ENCODE data around the gene NEK6. TPM values are rescaled to one million over a fixed set of nuclear protein-coding genes. Genes with fewer than 3 reads are reported as not detected.
"Not testable (repeated sequence)": the region's sequence is repeated elsewhere in the genome, so short reads cannot be mapped to it uniquely, and the experiment has no call there.

Gene NEK6
- total RNA-seq, 2 donors from 2014 or later: 77.8 to 83.4 TPM

DNA sequence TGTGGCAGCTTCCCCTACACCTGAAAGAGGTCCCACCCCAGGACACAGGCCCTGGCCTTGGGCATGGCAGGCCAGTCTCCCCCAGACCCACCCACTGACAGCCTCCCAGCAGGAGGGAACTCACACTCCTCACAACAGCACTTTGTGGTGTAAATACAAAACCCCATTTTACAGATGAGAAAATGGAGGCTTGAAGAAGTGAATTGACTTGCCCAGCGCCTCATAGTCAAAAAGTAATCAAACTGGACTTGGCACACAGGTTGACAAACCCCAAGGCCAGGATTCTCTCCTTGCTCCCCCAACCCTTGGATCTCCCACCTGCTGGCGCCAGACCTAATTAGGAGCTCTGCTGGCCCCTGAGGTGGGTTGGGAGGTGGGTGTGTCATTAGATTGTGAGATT is 29.2 kb upstream of the NEK6 start:
- Histone ChIP-seq H3K9ac (ENCODE audit: low read depth in 2 of 2, low read length in 2 of 2) (no peak overlapping the region), H3K27me3 (no peaks in the 10 kb centered on the region), H3K27ac (no peak overlapping the region), H3K4me1 (no peaks in the 10 kb centered on the region), H3K9me3 (no peaks in the 10 kb centered on the region), H3K36me3 (no peaks in the 10 kb centered on the region), H3K4me3 (no peak overlapping the region)
- intact Hi-C loops (cut with DNase I): no loop called here
- TF ChIP-seq, protein P1, sequence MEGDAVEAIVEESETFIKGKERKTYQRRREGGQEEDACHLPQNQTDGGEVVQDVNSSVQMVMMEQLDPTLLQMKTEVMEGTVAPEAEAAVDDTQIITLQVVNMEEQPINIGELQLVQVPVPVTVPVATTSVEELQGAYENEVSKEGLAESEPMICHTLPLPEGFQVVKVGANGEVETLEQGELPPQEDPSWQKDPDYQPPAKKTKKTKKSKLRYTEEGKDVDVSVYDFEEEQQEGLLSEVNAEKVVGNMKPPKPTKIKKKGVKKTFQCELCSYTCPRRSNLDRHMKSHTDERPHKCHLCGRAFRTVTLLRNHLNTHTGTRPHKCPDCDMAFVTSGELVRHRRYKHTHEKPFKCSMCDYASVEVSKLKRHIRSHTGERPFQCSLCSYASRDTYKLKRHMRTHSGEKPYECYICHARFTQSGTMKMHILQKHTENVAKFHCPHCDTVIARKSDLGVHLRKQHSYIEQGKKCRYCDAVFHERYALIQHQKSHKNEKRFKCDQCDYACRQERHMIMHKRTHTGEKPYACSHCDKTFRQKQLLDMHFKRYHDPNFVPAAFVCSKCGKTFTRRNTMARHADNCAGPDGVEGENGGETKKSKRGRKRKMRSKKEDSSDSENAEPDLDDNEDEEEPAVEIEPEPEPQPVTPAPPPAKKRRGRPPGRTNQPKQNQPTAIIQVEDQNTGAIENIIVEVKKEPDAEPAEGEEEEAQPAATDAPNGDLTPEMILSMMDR (IDR thresholded peaks at IDR 0.05): no peak
- no peak for DNase-seq

DNA sequence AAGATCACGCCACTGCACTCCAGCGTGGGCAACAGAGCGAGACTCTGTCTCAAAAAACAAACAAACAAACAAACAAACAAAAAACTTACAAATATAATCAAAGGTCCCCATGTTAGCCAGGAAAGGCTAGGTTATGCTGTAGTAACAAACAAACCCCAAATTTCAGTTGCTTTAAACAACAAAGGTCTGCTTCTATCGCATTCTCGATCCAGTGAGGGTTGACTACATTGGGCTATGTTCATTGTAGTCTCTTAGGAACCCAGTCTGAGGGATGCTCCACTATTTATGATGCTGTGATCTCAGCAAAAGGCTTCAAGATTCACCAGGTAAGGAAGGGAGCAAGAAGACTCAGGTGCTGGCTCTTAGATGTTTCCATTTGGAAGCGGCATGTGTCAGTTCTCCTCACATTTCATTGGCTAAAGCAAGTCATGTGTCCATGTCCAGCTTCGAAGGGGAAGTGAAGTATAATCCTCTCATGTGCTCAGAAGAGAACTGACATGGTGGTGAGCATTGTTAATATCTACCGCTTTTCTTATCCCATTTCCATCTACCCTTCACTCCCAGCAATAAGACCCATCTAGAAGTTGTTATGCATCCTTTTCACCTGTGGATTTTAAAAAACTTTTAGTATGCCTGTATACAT is 26.5 kb upstream of the NEK6 start:
- Histone ChIP-seq H3K4me3 (no peak overlapping the region), H3K36me3 (no peaks in the 10 kb centered on the region), H3K9me3 (no peaks in the 10 kb centered on the region), H3K27me3 (no peaks in the 10 kb centered on the region), H3K4me1 (no peaks in the 10 kb centered on the region), H3K27ac (no peak overlapping the region), H3K9ac (ENCODE audit: low read depth in 2 of 2, low read length in 2 of 2) (no peak overlapping the region)
- no peak for DNase-seq
- intact Hi-C loops (cut with DNase I): no loop called here
- TF ChIP-seq, protein P1 (IDR thresholded peaks at IDR 0.05): no peak

DNA sequence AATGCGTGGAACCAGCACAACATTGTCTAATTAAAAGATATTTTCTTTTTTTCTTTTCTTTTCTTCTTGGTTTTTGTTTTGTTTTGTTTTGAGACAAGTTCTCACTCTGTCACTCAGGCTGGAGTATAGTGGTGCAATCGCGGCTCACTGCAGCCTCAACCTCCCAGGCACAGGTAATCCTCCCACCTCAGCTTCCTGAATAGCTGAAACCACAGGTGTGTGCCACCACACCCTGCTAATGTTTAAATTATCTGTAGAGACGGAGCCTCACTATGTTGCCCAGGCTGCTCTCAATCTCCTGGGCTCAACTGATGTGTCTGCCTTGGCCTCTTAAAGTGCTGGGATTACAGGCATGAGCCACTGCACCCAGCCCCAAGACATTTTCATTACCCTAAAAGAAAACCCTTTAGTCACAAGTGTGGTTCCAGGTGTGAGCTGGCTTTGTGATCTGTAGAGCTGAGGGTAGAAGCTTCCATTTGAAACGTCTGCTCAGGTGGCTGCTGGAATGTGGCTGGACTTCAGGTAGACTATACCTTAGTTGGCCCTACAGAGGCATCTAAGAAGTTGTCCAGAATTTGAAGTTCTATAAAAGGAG is 19.1 kb upstream of the NEK6 start:
- Histone ChIP-seq H3K9me3 (no peaks in the 10 kb centered on the region), H3K4me3 (no peak overlapping the region), H3K36me3 (no peaks in the 10 kb centered on the region), H3K27ac (no peak overlapping the region), H3K27me3 (no peaks in the 10 kb centered on the region), H3K4me1 (peaks cover 19% of the 10 kb centered on the region), H3K9ac (ENCODE audit: low read depth in 2 of 2, low read length in 2 of 2) (no peak overlapping the region)
- intact Hi-C loops (cut with DNase I): no loop called here
- DNase-seq: no peak
- TF ChIP-seq, protein P1 (IDR thresholded peaks at IDR 0.05): no peak

DNA sequence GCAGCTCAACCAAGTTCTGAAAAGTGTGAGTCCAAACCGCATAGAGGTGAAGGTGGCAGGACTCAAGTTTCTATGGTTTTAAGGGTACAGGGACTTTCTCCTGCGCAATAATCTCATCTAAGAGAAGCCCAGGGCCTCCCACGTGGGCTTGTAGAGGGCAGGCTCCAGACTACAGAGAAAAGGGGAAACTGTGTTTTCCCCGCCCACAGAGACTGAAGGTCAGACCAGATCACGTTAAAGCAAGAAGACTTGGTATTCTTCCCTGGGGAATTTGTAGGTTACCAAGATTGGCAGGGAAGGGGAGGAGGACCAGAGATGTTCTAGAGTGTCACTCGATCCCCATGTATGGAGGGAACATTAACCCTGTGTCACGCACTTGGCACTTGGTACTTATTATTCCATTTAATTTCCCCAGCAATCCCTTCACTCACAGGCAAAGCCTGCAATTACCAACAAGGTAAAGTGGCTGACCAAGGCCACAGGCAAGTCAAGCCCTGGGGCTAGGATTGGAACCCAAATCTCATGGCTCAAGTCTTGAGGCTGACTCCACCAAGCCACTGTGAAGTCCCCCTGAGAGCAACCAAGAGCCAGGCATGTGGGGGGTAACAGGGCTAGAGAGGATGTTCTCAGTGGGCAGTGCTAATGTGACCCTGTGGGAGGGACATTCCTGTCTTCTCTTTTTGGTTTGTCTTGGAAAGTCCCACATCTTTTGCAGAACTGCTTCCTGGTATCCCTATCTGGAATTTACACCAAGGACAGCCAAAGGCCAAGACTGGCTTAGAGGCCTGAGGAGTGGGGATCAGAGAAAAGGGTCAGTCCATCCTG is 18.3 kb upstream of the NEK6 start:
- intact Hi-C loops (cut with DNase I): no loop called here
- Histone ChIP-seq H3K27ac (no peak overlapping the region), H3K4me1 (peaks cover 19% of the 10 kb centered on the region), H3K9ac (ENCODE audit: low read depth in 2 of 2, low read length in 2 of 2) (no peak overlapping the region), H3K36me3 (no peaks in the 10 kb centered on the region), H3K27me3 (no peaks in the 10 kb centered on the region), H3K4me3 (no peak overlapping the region), H3K9me3 (no peaks in the 10 kb centered on the region)
- no peak for DNase-seq
- TF ChIP-seq, protein P1 (IDR thresholded peaks at IDR 0.05): no peak

DNA sequence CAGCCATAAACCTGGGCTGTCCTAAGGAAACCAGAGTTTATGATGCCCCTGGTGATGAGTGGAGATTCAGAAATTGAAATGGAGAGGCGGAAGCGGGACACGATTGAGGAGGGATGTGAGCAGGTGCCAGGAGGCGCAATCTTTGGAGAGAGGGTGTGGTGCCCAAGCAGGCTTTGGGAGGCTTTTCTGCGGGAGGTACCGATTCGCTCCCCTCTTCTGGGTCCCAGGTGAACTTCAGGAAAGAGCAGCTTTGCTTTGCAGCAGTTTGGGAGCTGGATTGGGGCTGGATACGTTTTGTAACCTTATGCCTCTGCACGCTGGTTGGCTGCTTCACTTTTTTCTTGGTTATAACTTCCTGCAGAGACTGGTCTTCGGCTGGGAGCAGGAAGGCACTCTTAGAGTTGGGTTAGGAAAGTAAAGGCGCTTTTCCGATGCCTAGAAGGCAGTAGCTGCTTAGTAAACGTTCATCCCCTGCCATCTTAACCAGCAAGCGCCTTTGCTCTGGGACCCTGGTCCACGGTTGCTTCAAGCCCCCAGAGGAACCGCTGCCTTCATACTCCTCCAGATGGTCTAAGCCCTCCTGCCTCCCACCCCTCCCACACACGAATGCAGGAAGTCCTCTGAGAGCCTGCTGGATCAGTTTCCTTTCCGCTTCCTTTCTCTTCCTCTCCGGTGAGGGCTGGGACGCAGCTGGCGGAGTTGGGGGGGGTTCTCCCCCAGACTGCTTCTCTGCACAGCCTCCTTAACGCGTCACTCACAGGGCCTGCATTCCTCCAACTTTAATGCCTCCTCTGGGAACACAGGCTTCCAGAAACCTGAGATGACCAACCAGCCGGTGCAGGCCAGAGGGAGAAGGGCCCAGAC is 15.2 kb upstream of the NEK6 start:
- DNase-seq: peak; percentile 71
- H3K4me3 ChIP-seq: peak overlapping the region; percentile 18
- TF ChIP-seq, protein P1 (IDR thresholded peaks at IDR 0.05): no peak
- no peaks in the 10 kb centered on the region for H3K27me3 ChIP-seq
- intact Hi-C loops (cut with DNase I): no loop called here
- H3K9ac ChIP-seq (ENCODE audit: low read depth in 2 of 2, low read length in 2 of 2): peak overlapping the region in 1 of 2 donors; percentile 42
- no peaks in the 10 kb centered on the region for H3K9me3 ChIP-seq
- H3K36me3 ChIP-seq: no peaks in the 10 kb centered on the region
- H3K4me1 ChIP-seq: peaks cover 19% of the 10 kb centered on the region
- peak overlapping the region; percentile 71 for H3K27ac ChIP-seq

DNA sequence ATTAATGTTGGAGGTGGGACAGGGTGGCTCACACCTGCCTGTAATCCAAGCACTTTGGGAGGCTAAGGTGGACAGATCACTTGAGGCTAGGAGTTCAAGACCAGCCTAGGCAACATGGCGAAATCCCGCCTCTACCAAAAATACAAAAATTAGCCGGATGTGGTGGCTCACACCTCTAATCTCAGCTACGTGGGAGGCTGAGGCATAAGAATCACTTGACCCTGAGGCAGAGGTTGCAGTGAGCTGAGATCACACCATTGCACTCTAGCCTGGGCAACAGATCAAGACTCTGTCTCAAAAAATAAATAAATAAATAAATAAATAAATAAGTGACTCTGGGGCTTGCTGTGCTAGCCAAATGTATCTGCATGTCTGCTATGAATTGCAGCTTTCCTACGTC is 10.4 kb upstream of the NEK6 start:
- H3K27ac ChIP-seq; H3K36me3 ChIP-seq; H3K27me3 ChIP-seq; DNase-seq; H3K9me3 ChIP-seq; H3K9ac ChIP-seq (ENCODE audit: low read depth in 2 of 2, low read length in 2 of 2); H3K4me3 ChIP-seq; intact Hi-C loops (cut with DNase I); H3K4me1 ChIP-seq: not testable (repeated sequence)

Measured in colonic mucosa (tissue), 4 donors.